MM.1S (cell line): ENCODE measurements around the gene NUP62.

Experiments used
- CTCF ChIP-seq: fragments of 300-600 bp; sonication (generic); IDR thresholded peaks from 2 replicates; pipeline ENCODE4 v1.5.1; 2016; ENCODE audit warnings: antibody characterized with exemption, low read length, mixed read lengths
- EZH2 ChIP-seq: fragments of 300-600 bp; sonication (generic); optimal IDR thresholded peaks from 2 replicates; pipeline ENCODE3; 2017; ENCODE audit warnings: low read depth, mild to moderate bottlenecking, antibody characterized with exemption, low read length, mixed read lengths

- TF ChIP-seq CTCF (no peak), EZH2 (no peak)
Observed at GRCh38 chr19:49929611-49930482, 543 bp upstream of the NUP62 start.
